IPS DF 4.7 (cell line): ENCODE measurements around the gene HSD3B7.

Experiments used
- DNase-seq: peaks from one replicate; pipeline ENCODE4 v3.0.0-alpha.2; 2013; ENCODE audit warnings: low spot score; ENCODE audit errors: extremely low read depth

HSD3B7 gene

DNA sequence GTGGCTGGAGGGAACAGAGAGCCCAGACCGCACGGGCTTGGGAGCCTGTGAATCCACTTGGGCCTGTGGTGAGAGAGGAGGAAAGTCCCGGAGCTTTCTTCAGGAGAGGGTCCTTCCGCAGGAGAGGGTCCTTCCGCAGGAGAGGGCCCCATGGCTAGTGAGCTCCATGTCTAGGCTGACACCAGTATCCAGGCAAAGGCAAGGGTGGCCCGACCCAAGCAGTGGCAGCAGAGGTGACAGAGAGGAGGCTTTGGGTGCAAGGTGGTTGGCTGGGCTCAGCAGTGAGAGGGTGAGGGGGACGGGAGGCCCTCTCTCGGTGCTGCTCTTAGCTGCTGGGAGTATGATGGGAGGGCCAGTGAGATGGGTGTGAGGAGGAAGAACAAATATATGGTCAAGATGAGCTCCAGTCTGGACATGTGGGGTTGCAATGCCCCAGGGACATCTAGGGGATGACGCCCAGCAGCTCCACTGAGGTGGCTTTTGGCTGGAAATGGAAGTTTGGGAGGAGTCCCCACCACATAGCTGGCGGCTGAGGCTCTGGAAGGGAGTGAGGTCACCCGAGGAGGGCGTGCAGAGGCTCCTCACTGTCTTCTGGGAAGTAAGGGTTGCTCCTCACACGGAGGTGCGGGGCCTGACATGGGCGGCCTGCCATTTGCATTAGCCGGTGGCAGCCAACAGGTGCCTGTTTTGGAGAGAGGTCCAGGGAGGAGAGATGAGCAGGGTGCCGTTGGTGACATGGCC is 2.3 kb upstream of the HSD3B7 start:
- no peak for DNase-seq

GRCh38 chr16:30983289-30983889 is 1.6 kb upstream of the HSD3B7 start:
- DNase-seq = no peak

DNA sequence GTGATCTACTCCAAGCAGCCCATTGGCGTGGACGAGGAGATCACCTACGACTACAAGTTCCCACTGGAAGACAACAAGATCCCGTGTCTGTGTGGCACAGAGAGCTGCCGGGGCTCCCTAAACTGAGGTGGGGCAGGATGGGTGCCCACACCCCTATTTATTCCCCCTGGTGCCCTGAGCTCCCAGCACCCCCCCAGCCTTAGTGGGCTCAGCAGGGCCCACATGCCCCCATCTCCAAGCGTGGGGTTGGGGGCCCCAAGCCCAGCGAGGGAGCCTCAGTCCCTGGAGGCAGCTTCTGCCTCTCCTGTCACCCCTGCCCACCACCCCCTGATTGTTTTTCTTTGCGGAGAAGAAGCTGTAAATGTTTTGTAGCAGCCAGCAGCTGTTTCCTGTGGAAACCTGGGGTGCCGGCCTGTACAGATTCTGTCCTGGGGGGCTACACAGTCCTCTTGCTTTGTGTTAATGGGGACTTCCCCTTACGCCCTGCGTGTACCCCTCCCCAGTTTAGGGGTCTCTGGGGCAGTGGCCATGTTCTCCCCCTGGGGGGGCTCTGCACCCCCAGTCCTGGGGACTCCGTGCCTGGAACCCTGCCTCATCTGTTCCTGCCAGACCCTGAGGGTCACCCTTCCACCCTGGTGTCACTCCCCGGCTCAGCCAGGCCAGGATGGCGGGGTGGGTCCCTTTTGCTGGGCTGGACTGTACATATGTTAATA is 953 bp upstream of the HSD3B7 start:
- DNase-seq = no peak

DNA sequence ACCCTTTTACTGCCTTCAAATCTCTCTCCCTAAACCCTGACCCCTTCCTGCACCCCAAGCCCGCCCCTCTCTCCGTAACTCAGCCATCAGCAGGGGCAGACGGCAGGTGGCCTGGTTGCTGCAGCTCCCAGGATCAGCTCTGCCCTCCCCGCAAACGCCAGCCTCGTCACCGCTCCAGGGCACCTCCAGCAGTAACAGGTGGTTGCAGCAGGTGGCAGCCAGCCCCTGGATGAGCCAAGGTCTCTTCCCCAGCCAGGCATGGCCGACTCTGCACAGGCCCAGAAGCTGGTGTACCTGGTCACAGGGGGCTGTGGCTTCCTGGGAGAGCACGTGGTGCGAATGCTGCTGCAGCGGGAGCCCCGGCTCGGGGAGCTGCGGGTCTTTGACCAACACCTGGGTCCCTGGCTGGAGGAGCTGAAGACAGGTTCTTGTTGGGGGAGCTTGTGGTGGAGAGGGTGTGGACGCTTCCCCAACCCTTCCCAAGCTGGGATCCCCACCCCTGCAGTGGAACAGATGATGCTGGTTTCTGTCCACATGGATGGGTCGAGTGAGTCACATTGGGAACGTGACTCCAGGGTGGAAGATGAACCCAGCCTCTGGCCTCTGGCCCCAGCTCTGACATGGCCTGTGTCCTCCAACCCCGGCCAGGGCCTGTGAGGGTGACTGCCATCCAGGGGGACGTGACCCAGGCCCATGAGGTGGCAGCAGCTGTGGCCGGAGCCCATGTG is 558 bp downstream of the HSD3B7 start:
- DNase-seq = no peak

- no peak for DNase-seq
Measured at GRCh38 chr16:30986129-30986991, 1.4 kb downstream of the HSD3B7 start.

DNA sequence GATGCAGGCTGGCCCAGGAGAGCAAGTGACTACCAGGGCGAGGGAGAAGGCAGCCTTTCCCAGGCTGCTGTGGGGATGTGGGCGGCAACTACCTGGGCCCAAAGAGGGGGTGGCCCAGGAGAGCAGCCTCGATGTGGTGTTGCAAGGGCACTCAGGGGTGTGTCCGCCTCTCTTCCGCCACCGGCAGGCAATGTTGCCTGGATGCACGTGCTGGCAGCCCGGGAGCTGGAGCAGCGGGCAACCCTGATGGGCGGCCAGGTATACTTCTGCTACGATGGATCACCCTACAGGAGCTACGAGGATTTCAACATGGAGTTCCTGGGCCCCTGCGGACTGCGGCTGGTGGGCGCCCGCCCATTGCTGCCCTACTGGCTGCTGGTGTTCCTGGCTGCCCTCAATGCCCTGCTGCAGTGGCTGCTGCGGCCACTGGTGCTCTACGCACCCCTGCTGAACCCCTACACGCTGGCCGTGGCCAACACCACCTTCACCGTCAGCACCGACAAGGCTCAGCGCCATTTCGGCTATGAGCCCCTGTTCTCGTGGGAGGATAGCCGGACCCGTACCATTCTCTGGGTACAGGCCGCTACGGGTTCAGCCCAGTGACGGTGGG is 2.7 kb downstream of the HSD3B7 start:
- no peak for DNase-seq

DNA sequence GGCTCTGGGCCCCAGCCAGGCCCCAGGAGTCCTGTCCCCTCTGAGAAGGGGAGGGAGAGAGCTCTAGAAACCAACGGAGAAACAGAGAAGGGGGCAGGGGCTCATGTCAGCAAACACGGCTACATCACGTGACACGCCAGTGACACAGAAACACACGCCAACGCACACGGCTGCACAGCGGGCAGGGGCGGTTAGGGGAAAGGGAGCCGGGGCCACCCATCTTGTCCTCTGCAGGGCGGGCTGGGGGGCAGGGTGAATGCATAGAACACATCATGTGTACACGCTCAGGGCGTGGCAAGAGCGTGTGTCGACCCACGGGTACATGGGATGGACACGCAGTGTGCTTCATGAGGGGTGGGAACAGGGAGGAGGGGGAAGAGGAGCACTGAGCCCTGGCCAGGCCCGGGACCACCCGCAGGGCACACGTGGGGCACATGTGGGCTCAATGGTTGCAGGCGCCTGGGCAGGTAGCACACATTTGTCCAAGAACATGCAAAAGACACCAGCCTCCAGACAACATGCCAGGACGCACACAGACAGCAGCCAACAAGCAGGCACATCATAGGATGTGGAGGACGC is 4.6 kb downstream of the HSD3B7 start:
- DNase-seq = no peak

DNA sequence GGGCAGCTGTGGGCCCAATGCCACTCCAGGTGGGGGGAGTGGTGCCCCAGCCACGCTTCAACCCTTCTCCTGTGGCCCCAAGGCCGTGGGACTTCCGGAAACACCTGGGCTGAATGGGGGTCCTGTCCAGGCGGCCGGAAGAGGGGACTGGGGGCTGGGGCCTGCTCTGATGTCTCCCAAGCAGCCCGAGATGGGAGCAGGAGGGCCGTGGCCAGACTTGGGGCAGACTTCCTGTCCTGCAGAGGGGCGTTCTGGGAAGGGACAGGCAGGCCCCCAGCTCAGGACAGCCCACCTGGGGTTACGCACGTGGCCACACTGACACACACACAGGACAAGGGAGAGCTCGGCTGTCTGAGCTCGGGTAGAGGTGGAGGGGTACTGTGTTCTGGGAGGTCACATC is 5.1 kb downstream of the HSD3B7 start:
- no peak for DNase-seq

DNA sequence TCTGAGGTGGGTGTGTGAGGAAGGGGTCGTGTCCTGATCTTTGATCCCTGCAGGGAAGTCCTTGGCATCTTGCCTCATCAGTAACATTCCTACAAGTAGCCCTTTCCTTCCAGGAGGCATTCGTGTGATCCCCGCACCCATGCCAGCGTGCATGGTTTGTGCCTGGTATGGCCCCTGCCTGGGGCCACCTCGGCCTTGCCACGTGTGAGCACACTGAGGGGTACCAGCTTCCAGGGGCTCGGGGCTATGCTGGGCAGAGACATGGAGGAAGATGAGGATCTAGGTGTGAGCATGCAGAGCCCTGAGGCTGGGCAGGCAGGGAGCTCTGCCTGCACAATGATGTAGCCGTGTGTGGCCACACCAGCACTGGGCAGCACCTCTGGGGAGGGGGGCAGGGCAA is 6.0 kb downstream of the HSD3B7 start:
- no peak for DNase-seq

DNA sequence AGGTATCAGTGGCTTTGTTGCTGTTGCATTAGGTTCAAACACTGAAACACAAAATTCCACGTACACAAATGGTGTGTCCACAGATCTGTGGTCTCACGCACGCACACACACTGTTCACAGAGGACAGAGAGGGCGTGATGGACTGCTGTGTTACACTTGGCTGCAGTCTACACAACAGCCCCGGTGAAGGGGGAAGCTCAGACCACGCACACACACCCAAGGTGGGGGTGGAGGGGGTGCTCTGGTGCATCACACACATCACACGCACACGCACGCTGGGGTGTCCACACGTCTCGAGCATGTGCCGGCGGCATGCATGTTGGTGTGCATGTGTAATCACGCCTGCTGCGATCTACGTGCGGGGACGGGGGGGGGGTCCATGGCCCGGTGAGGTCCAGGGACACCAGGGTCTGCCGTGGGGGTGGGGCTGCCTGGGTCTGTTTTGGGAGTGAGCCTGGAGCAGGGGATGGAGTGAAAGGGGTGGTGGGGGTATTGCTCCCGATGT is 7.3 kb downstream of the HSD3B7 start:
- DNase-seq = no peak

DNA sequence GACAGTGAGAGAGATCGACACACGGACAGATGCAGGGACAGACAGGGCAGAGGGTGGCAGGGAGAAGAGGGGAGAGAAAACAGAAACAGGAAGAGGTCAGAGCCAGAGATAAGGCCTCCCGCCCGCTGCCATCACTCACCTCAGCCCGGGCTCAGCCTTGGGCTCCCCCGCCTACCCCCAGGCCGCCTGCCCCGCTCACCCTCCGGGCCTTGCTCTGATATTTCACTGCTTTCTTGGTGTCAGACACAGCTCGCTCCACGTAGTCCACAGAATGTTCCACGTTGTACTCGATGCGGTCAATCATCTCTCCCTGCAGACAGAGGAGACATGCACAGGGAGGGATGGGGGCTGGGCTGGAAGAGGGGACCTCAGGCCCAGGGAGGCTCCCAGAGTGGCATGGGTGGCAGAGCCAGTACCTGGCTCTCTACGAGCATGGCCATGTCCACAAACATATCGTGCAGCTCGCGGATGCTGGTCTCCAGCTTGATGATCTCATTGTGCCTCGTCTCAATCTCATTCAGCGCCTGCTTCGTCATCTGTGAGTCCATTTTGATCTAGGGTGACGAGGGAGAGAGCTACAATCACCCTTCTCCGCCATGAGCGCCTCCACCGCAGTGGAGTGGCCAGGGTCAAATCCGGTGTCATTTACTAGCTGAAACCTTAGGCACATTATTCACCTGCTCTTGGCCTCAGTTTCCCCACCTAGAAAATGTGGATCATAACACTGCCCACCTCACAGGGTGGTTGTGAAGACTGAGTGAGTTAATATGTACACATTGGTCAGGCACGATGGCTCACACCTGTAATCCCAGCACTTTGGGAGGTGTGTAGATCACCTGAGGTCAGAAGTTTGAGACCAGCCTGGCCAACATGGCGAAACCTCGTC is 8.2 kb downstream of the HSD3B7 start:
- DNase-seq = no peak

DNA sequence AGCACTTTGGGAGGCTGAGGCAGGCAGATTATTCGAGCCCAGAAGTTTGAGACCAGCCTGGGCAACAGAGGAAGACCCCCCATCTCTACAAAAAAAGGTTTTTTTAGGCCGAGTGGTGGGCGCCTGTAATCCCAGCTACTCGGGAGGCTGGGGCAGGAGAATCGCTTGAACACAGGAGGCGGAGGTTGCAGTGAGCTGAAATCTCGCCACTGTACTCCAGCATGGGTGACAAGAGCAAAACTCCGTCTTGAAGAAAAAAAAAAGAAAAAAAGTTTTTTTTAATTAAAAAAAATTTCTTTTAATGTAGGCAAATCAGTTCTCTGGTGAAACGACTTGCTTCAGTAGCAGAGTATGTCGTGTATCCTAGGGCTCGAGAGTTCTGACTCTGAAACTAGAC is 10.9 kb downstream of the HSD3B7 start:
- no peak for DNase-seq

DNA sequence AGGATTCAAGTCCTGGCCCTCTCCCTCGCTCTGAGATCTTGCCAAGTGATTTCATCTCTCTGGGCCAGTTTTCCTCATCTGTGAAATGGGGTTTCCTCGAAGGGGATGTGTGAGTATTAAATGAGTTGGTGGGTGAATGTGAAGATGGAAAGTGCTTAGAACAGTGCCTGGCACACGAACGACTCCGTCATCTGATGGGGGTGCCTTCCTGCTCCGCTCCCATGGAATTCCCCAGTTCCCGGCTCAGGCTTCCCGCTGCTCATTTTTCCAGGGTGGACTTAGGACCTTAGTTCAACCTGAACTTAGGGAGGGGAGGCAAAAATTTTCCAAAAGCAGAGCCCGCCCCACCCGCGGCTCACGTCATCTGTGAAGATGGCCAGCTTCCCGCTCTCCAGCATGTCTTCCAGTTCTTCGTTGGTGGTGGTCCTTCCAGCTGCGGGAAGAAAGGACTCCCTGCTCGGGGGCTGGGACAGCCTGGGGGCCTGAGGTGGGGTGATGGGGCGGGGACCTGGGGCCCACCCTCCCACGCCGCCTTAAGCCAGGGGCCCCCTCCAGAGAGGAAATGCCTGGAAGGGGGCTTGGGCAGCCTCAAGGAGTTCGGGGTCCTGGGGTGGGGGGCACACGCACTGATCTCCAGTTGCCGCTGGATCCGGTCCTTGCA is 11.4 kb downstream of the HSD3B7 start:
- no peak for DNase-seq

DNA sequence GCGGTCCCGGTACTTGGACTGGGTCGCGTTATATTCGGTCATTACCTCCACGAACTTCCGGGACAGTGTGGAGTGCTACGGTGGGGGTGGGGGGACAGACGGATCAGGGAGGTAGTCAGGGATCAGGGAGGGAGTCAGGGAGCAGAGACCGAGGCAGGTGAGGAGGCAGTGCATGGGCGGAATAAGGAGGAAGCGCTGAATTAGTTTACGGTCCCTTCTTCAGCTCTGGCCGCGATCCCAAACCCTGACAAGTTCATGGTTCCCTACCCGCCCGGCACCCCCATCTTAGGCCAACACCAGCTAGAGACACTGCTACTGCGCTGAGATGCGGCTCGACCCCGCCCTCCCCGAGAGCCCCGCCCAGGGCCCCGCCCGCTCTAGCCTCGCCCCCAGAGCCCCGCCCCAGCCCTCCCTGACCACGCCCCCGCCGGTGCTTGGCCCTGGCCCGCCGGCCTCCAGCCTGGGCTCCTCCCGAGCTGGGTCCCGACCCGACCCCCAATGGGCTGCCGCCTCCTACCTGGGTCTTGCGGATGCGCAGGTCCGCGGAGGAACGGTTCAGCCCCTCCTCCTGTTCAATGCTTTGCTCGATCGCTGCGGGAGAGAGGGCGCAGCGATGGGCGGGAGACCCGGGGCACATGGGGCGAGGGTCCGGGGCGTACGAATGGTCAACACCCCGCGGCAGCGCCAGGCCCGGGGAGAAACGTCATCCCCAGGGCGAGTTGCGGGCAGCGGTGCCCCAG is 12.1 kb downstream of the HSD3B7 start:
- DNase-seq = no peak

DNA sequence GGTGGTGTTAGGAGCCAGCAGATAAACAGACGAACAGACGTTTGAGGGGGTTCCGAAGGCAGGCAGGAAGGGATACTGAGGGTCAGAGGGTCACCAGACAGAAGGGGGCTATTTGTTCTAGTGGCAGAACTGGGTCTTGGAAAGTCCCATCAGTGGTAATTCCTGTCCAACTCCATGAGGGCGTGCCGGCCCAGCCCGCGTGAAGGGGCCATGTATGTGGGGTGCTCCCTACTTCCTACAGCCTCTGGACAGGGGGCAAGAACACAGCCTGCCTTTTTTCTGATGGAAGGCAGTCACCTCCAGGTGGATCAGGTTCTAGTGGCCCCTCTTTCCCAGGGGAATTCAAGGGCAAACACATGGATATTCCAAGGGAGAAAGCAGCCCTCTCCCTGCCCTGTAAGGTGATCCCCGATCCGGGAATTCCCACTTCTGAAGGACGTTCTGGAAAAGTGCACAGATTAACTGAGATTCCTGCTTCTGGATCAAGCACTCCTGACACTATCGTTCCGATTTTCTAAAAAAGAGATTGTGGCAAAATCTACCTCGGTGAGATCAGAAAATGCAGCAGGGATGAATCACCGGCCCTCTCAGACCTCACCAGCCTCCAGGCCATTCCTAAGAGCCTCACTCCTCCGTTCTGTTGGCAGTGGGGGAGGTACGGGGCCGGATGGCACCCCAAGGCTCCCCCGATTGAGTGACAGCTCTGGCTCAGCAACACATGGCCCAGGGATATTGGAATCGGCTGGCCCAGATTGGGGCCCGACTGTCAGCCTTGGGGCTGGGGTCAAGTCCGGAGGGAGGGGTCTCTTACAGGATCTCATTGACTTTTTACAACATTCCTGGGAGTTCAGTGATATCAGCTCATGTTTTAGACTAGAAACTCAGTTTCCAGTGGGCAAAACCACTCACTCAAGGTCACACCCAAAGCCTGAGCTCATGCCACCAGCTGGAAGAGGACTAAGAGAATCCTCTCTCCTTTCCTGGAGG is 13.0 kb downstream of the HSD3B7 start:
- DNase-seq = no peak

- no peak for DNase-seq
Measured at GRCh38 chr16:30998852-30999761, 14.1 kb downstream of the HSD3B7 start.
